Smooth muscle cell (in vitro differentiated cells): ENCODE results near the gene EIF2S3B. TPM values are rescaled to one million over a fixed set of nuclear protein-coding genes. Genes with fewer than 3 reads are reported as not detected.

Experiments
- DNase-seq: peaks from one replicate; lab custom pipeline; 2025; ENCODE audit not compliant: unreplicated experiment; lab: John Stamatoyannopoulos, UW
- H2AFZ ChIP-seq: fragments of 200-600 bp; sonication (generic); 2 replicates; pipeline ENCODE4 v1.6.0; 2016; ENCODE audit warnings: antibody characterized with exemption, low read depth, mild to moderate bottlenecking
- H3F3A ChIP-seq: fragments of 200-600 bp; sonication (generic); 2 replicates; pipeline ENCODE4 v1.6.0; 2017; ENCODE audit warnings: antibody characterized with exemption, low read depth
- H3K27ac ChIP-seq: fragments of 200-600 bp; sonication (generic); 2 replicates; pipeline ENCODE4 v1.5.1; 2016; ENCODE audit warnings: low read depth, mild to moderate bottlenecking
- H3K27me3 ChIP-seq: fragments of 200-600 bp; sonication (generic); 2 replicates; pipeline ENCODE4 v1.6.1; 2016; ENCODE audit warnings: low read depth, mild to moderate bottlenecking
- H3K36me3 ChIP-seq: fragments of 200-600 bp; sonication (generic); 2 replicates; pipeline ENCODE4 v1.5.1; 2016; ENCODE audit warnings: low read depth
- H3K4me1 ChIP-seq: fragments of 200-600 bp; sonication (generic); 2 replicates; pipeline ENCODE4 v1.5.1; 2016; ENCODE audit warnings: low read depth
- H3K4me2 ChIP-seq: fragments of 200-600 bp; sonication (generic); 2 replicates; pipeline ENCODE4 v1.6.0; 2016; ENCODE audit warnings: mild to moderate bottlenecking
- H3K4me3 ChIP-seq: fragments of 200-600 bp; sonication (generic); 2 replicates; pipeline ENCODE4 v1.5.1; 2016; ENCODE audit warnings: mild to moderate bottlenecking
- H3K79me2 ChIP-seq: fragments of 200-600 bp; sonication (generic); 2 replicates; pipeline ENCODE4 v1.6.0; 2016; ENCODE audit warnings: low read depth, mild to moderate bottlenecking
- H3K9ac ChIP-seq: fragments of 200-600 bp; sonication (generic); 2 replicates; pipeline ENCODE4 v1.6.0; 2016; ENCODE audit warnings: low read depth
- H3K9me3 ChIP-seq: fragments of 200-600 bp; sonication (generic); replicated peaks from 2 replicates; pipeline ENCODE4 v1.5.1; 2016; ENCODE audit warnings: low read depth
- H4K20me1 ChIP-seq: fragments of 200-600 bp; sonication (generic); 2 replicates; pipeline ENCODE4 v1.6.0; 2016; ENCODE audit warnings: low read depth
- CTCF ChIP-seq: fragments of 200-600 bp; sonication (generic); IDR thresholded peaks from 2 replicates; pipeline ENCODE4 v1.5.1; 2017; ENCODE audit warnings: borderline replicate concordance, mild to moderate bottlenecking, antibody characterized with exemption; ENCODE audit not compliant: insufficient read depth, poor library complexity, severe bottlenecking
- WGBS: methylation state at CpG from one replicate; pipeline ENCODE4 v1.1.7; 2016; ENCODE audit warnings: low lambda C conversion rate; 5-methylcytosine and 5-hydroxymethylcytosine counted together
- polyA plus RNA-seq: library from polyadenylated mRNA; unstranded; fragments of >200 nt; fragmentation: Nextera tagmentation; extraction: Ambion mirVana; gene quantifications from 2 replicates; pipeline ENCODE4 v1.2.1, GENCODE V29; 2016
- total RNA-seq: library from RNA; depleted of rRNA; stranded (reverse); fragments of >200 nt; gene quantifications from 2 replicates; pipeline ENCODE4 v1.2.3, GENCODE V29; 2014

Gene EIF2S3B
- total and polyA plus RNA-seq, 2 experiments from 2014 or later: 0.49 TPM; not detected in 1

DNA sequence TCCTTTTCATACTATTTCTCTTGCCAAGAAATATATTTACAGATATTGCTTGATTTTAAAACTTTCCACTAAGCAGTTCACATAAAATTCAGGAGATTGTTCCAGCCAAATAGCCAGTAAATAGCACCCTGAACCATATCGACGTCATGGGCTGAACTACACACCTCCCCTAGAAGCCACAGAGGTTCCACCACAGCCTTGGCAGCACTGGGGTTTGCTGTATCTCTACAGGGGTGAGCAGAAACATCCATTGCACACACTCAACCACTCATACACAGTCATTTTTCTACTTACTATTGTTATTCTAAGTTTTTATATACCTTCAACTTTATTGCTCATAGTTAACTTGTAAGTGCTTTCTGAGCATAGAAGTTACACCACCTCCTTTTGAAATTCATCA lies 8.1 kb upstream of the EIF2S3B start:
- WGBS: 81% methylated on average over 2 of the region's 2 CpGs
- Histone ChIP-seq H2AFZ (no peak overlapping the region), H3K27me3 (peaks cover 3% of the 10 kb centered on the region), H3K9me3 (no peaks in the 10 kb centered on the region), H3F3A (no peaks in the 10 kb centered on the region), H3K36me3 (no peaks in the 10 kb centered on the region), H3K79me2 (no peaks in the 10 kb centered on the region), H3K4me3 (no peak overlapping the region), H3K27ac (no peak overlapping the region), H4K20me1 (no peaks in the 10 kb centered on the region), H3K9ac (no peak overlapping the region), H3K4me2 (no peak overlapping the region), H3K4me1 (no peaks in the 10 kb centered on the region)
- TF ChIP-seq CTCF: no peak
- DNase-seq: no peak

DNA sequence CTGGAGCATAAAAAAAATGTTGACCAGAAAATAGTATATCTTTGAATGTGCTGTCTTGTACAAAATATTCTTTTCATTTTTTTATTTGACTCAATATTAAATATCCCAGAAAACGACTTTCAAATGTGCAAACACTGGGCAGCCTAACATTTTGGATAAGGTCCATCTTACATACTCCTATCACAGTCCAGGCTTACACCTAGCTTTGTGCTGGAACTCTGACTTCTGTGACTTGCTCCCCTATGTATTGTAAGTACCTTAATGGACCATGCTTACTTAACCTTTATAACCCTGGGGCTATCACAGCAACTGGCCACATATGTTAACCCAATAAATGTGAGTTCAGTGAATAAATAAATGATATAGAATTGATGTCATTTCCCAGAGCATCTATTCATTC lies 7.6 kb upstream of the EIF2S3B start:
- no peak for TF ChIP-seq CTCF
- Histone ChIP-seq H3K9ac (no peak overlapping the region), H3K79me2 (no peaks in the 10 kb centered on the region), H3K4me3 (no peak overlapping the region), H3K36me3 (no peaks in the 10 kb centered on the region), H3K27ac (no peak overlapping the region), H3K4me1 (no peaks in the 10 kb centered on the region), H2AFZ (no peak overlapping the region), H3K27me3 (peaks cover 3% of the 10 kb centered on the region), H3F3A (no peaks in the 10 kb centered on the region), H3K9me3 (no peaks in the 10 kb centered on the region), H3K4me2 (no peak overlapping the region), H4K20me1 (no peaks in the 10 kb centered on the region)
- WGBS: 38% methylated on average over 1 of the region's 1 CpG
- no peak for DNase-seq

DNA sequence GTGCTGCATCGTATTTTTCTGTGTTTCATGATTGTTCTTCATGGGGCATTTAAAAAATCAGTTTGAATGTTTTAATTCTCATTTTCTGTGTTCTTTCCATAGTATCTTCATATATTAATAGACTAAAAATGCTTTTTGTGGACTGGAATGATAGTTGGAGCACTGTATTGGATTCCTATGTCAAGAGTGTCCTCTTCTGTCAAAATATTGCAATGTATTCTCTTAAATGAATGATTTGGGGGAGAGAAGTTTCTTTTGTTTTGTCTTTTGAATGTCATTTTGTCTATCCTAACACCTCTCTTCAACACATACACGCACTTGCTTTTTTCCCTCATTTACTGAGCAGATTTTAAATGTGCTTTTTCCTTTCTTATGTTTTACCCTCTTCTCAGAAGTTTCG lies 4.7 kb upstream of the EIF2S3B start:
- no peaks in the 10 kb centered on the region for H4K20me1 ChIP-seq
- H3K4me1 ChIP-seq: no peaks in the 10 kb centered on the region
- no peak overlapping the region for H3K4me3 ChIP-seq
- no peaks in the 10 kb centered on the region for H3K79me2 ChIP-seq
- no peaks in the 10 kb centered on the region for H3K9me3 ChIP-seq
- TF ChIP-seq CTCF: peak; percentile 31
- H3K9ac ChIP-seq: no peak overlapping the region
- no peaks in the 10 kb centered on the region for H3F3A ChIP-seq
- no peak overlapping the region for H3K27ac ChIP-seq
- H3K4me2 ChIP-seq: no peak overlapping the region
- no peak for DNase-seq
- no peaks in the 10 kb centered on the region for H3K36me3 ChIP-seq
- H2AFZ ChIP-seq: no peak overlapping the region
- peaks cover 3% of the 10 kb centered on the region for H3K27me3 ChIP-seq
- WGBS: 49% methylated on average over 3 of the region's 3 CpGs

- Histone ChIP-seq H3K9me3 (no peaks in the 10 kb centered on the region), H3K4me1 (no peaks in the 10 kb centered on the region), H3K4me2 (no peak overlapping the region), H3K79me2 (no peaks in the 10 kb centered on the region), H4K20me1 (no peaks in the 10 kb centered on the region), H3K27me3 (no peaks in the 10 kb centered on the region), H3K36me3 (no peaks in the 10 kb centered on the region), H3K27ac (no peak overlapping the region), H3K4me3 (no peak overlapping the region), H2AFZ (no peak overlapping the region), H3F3A (no peaks in the 10 kb centered on the region), H3K9ac (no peak overlapping the region)
- no peak for DNase-seq
- no peak for TF ChIP-seq CTCF
- WGBS: 80% methylated on average over 1 of the region's 1 CpG
Observed at GRCh38 chr12:10503460-10503859, 2.2 kb upstream of the EIF2S3B start.
